NK-92 (cell line): ENCODE measurements around the gene KCNH6.

Source experiments
- DNase-seq: peaks from one replicate; lab custom pipeline; 2025; ENCODE audit not compliant: unreplicated experiment; lab: John Stamatoyannopoulos, UW

The KCNH6 gene

DNA sequence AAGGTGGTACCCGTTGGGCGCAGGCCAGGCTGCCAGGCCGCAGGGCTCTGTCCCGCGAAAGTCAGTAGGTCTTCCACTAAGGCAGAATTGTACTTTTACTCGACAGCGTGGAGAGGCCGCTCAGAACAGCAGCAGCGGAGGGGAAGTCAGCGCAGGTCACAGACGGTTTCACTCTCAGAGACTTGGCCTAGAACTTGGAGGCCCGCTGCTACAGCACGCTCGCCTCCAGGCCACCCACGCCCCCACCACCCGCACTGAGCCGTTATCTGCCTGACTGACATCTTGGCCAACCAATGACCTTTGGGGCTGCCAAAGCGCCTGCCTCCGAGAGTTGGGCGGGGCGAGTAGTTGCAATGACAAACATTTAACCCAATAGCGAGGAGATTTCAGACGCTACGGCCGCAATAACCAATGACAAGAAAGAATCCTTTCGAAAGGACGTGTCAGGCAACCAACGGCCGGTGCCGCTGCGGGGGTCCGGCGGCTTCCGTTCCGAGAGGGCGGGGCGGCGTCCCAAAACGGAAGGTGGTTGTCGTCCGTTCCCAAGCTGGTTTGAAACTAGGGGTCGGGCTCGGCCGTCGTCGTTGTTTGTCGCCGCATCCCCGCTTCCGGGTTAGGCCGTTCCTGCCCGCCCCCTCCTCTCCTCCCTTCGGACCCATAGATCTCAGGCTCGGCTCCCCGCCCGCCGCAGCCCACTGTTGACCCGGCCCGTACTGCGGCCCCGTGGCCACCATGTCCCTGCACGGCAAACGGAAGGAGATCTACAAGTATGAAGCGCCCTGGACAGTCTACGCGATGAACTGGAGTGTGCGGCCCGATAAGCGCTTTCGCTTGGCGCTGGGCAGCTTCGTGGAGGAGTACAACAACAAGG lies 27.0 kb downstream of the KCNH6 start, which contains the start of gene DCAF7:
Gene DCAF7 (plus strand): TSS at position 532 of the 871 bp plus-strand sequence. CDS start 201 bp downstream, at position 733.
- DNase-seq = peak; percentile 96

DNA sequence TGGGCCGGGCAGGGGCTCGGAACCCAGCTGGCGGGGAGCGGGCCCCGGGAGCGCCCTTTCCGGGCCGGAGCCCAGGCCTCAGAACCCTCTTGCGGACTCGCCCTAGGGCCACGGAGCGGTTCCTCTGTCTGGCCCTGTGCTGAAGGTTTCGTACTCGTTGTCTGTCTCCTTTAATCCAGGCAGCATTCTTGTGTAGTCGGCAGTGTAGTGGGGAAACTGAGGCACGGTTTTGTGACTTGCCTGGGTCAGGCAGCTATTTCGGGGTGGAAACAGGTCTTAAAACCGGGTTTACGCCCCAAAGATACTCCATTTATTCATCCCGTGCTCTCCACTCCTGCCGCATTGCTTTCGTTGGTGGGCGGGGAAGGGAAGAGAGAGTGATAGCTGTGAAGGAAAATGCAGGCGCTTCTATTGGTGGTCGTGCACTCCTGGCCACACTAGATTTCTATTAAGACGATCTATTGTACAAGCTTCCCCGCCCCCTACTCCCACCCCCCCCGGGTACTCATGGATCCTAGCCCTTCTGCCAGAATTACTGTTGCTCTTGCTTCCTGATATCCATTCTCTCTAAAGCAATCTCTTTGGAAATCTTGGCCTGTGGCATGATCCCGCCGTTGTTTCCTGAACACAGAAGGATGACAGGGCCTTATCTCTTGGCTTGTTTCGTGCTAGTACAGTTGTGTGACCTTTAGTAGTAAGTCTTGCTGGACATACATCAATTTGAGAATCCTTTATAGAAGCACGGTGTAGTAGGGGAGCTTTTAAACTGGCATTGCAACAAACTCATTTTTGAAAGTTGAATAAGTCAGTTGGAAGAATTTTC lies 27.9 kb downstream of the KCNH6 start:
- no peak for DNase-seq

- no peak for DNase-seq
Observed at GRCh38 chr17:63552211-63552610, 29.1 kb downstream of the KCNH6 start.

DNA sequence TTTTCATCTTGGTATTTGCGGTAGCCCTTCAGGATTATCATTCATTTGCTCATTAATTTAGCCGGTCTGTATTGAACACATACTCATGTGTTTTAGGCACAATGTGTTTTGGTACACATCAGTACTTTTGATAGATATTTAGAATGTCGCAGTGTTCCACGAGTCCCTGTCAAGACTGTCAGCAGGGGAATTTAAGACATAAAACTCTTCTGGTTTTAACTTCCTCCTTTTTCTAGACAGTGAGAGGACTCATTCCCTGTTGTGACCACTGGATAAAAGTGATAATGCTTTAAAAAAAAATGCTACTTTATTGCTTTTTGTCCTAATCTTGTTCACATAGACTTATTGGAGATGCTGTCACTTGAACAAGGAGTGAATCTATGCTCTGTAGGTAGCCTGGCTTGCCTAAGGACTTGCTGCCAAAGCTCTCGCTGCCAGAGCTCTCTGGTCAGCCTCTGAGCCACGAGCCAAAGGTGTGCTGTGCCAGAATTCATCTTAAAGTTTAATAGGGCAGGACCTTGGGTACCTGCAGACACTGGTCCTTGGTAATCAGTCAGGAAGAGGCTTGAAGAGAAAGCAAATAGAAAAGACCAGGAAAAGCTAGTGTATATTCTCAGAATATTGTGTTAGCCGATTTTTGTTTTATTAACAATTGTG lies 32.5 kb downstream of the KCNH6 start:
- no peak for DNase-seq

GRCh38 chr17:63557416-63557815 lies 34.3 kb downstream of the KCNH6 start:
- no peak for DNase-seq

GRCh38 chr17:63558441-63558840 lies 35.3 kb downstream of the KCNH6 start:
- DNase-seq = no peak

GRCh38 chr17:63561819-63562218 lies 38.7 kb downstream of the KCNH6 start:
- no peak for DNase-seq

DNA sequence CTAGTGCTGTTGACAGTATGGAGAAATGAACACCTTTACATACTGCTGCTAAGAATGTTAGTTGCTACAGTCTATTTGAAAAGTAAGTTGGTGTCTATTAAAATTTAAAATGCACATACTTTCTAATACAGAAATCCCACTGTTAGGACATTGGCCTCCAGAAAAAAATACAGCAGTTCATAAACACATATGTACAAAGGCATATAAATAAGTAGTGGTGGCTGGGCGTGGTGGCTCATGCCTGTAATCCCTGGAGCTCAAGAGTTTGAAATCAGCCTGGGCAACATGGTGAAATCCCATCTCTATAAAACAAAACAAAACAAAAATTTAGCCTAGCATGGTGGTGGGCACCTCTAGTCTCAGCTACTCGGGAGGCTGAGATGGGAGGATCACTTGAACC lies 40.2 kb downstream of the KCNH6 start:
- DNase-seq = no peak

DNA sequence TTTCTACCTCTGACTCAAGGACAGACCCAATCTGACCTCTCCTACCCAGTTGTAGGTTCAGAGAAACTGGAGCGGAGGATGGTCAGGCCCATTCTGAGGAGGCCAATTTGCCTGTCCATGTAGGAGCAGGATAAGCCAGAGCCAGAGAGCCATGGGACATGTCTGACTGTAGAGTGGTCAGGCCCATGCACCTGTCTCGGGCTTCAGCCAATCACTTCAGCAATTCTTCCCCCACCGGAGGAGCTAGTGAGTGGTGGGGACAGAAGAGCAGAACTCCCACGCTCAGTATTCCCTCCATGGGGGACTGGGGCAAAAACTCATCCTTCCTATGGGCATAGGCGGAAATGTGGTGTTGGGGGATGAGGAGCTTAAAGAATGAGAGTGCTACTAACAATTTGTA lies 41.4 kb downstream of the KCNH6 start:
- DNase-seq = no peak

GRCh38 chr17:63567229-63567628 lies 44.1 kb downstream of the KCNH6 start:
- no peak for DNase-seq

- DNase-seq = no peak
Observed at GRCh38 chr17:63568563-63568962, 45.4 kb downstream of the KCNH6 start.

DNA sequence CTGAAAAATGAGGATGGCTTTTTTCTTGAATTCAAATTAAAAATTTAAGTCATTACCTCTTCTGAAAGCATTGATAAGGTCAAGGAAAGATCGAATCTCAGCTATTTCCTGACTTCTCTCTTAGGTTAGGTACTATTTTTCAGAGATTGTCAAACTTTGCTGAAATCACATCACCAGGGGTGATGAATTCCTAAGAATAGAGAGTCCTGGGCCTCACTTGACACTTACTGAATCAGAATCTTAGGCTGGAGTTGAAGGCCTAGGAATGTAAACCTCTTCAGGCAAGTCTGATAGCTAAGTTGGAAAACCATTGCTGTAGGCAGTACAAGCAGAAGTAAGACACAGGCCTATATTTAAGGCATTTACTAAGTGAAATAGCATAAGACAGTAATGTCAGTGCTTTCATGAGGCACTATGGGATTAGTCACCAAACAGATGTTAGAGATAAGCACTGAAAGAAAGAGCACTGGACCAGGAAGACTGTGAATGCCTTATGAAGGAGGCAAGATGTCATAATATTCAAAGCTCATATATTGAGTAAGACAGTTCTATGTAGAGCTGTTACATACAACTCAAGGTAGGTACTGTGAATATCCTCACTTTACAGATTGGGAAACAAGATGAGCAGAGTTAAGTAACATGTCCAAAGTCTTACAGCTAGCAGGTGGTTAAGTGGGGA lies 48.6 kb downstream of the KCNH6 start:
- no peak for DNase-seq

DNA sequence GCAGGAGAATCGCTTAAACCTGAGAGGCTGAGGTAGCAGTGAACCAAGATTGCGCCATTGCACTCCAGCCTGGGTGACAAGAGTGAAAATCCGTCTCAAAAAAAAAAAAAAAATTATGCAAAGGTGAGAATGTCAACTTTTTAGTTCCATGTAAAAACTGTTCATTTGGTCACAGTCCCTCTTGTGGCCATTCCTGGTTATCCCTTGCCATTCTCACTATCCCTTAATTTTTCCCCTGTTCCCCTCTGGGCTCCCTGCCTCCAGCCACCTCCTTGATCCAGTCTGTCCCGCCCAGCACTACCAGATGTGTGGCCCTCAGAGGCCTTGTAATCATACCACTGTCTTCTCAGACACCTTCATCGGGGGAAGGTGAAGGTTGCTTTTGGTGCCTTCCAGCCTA lies 50.5 kb downstream of the KCNH6 start:
- no peak for DNase-seq

- DNase-seq = no peak
Observed at GRCh38 chr17:63578027-63578768, 55.0 kb downstream of the KCNH6 start.

DNA sequence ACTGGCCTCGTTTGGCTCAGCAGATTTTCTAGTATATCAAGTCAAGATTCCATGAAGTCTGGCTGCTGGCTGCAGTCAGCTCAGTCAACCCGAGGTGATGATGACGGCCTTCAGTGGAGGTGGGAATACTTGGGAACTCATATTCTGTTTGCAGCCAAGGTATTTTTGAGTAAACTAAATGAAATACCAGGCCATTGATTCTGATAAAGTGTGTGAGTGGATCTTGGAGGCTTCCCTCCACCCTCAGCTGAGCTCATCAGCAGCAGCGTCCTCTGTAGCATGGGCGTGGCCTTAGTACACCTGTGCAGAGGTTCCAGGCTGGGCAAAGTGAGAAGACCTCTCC lies 55.6 kb downstream of the KCNH6 start:
- no peak for DNase-seq

DNA sequence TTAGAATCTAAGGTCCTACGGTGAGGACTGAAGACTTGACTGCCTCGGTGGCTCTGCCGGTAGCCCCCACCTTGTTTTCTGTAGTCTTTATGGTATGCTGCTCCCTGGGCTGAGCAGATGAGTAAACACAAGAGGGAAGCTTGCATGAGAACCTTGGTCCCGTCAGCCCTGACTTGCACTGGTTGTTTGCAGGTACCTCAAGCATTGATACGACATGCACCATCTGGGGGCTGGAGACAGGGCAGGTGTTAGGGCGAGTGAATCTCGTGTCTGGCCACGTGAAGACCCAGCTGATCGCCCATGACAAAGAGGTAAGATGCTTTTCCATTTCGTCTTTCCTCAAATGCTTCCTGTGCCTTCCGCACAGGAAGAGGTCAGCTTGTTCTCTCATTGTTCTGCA lies 56.5 kb downstream of the KCNH6 start:
- no peak for DNase-seq

DNA sequence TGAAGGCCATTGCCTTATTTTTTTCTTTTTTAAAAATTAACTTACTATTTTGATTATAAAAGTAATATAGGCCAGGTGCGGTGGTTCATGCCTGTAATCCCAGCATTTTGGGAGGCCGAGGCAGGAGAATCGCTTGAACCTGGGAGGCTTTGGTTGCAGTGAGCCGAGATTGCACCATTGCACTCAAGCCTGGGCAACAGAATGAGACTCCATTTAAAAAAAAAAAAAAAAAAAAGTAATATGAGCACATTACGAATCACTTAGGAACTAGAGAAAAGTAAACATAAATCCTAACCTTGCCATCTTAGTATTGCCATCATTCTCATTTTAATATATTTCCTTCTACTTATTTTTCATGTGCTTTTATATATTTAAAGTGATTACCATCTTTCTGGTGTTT lies 64.6 kb downstream of the KCNH6 start:
- DNase-seq = no peak

DNA sequence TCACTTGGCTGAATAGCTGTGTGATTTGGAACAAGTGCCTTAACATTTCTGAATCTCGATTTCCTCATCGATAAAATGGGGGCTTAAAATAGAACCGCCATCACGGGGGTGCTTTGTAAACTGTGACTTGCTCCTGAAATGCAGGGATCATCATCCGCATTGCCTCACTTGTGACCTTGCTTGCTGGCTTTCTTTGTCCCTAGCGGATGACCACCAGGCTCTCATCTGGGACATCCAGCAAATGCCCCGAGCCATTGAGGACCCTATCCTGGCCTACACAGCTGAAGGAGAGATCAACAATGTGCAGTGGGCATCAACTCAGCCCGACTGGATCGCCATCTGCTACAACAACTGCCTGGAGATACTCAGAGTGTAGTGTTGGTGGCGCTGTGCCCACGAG lies 65.6 kb downstream of the KCNH6 start:
- DNase-seq = no peak

GRCh38 chr17:63589646-63590045 lies 66.5 kb downstream of the KCNH6 start:
- no peak for DNase-seq

- no peak for DNase-seq
Observed at GRCh38 chr17:63592797-63593196, 69.6 kb downstream of the KCNH6 start.
